GM18873 (cell line): ENCODE results near the gene CAMK1D.
"Not testable (repeated sequence)": the region's sequence is repeated elsewhere in the genome, so short reads cannot be mapped to it uniquely, and the experiment has no call there.

Experiments
- ATAC-seq: cut with Tn5 transposase; IDR thresholded peaks from one replicate; pipeline ENCODE4 v1.9.1; 2021; ENCODE audit warnings: mild to moderate bottlenecking, moderate library complexity, moderate number of reproducible peaks; ENCODE audit not compliant: unreplicated experiment, low FRiP score

The CAMK1D gene

GRCh38 chr10:12420530-12421120 lies 71.3 kb downstream of the CAMK1D start:
- no peak for ATAC-seq

GRCh38 chr10:12422189-12422588 lies 72.8 kb downstream of the CAMK1D start:
- no peak for ATAC-seq

- ATAC-seq: no peak
These were observed 74.5 kb downstream of the CAMK1D start for GRCh38 chr10:12423896-12424295.

GRCh38 chr10:12427276-12427675 lies 77.9 kb downstream of the CAMK1D start:
- ATAC-seq: no peak

GRCh38 chr10:12428447-12429135 lies 79.2 kb downstream of the CAMK1D start:
- no peak for ATAC-seq

- no peak for ATAC-seq
These were observed 81.1 kb downstream of the CAMK1D start for GRCh38 chr10:12430406-12430982.

GRCh38 chr10:12431151-12432101 lies 82.1 kb downstream of the CAMK1D start:
- ATAC-seq: no peak

GRCh38 chr10:12432402-12433189 lies 83.2 kb downstream of the CAMK1D start:
- no peak for ATAC-seq

GRCh38 chr10:12434277-12434676 lies 84.9 kb downstream of the CAMK1D start:
- ATAC-seq: no peak

GRCh38 chr10:12434677-12435076 lies 85.3 kb downstream of the CAMK1D start:
- ATAC-seq: not testable (repeated sequence)

- ATAC-seq: no peak
These were observed 86.0 kb downstream of the CAMK1D start for GRCh38 chr10:12435348-12435747.

- ATAC-seq: no peak
These were observed 89.8 kb downstream of the CAMK1D start for GRCh38 chr10:12438919-12439692.

GRCh38 chr10:12439767-12440166 lies 90.4 kb downstream of the CAMK1D start:
- not testable (repeated sequence) for ATAC-seq

- no peak for ATAC-seq
These were observed 93.7 kb downstream of the CAMK1D start for GRCh38 chr10:12443026-12443425.

- no peak for ATAC-seq
These were observed 95.8 kb downstream of the CAMK1D start for GRCh38 chr10:12444981-12445700.

- ATAC-seq: no peak
These were observed 96.5 kb downstream of the CAMK1D start for GRCh38 chr10:12445701-12446334.

- ATAC-seq: no peak
These were observed 99.0 kb downstream of the CAMK1D start for GRCh38 chr10:12448340-12448728.

- ATAC-seq: no peak
These were observed 99.5 kb downstream of the CAMK1D start for GRCh38 chr10:12448729-12449391.
